ELF-1 (cell line): ENCODE results near the gene KDM5B.
"Not testable (repeated sequence)": the region's sequence is repeated elsewhere in the genome, so short reads cannot be mapped to it uniquely, and the experiment has no call there.

Experiments used
- DNase-seq: peaks from one replicate; pipeline ENCODE4 v3.0.0-alpha.2; 2016; ENCODE audit warnings: low read depth, low spot score

KDM5B gene

DNA sequence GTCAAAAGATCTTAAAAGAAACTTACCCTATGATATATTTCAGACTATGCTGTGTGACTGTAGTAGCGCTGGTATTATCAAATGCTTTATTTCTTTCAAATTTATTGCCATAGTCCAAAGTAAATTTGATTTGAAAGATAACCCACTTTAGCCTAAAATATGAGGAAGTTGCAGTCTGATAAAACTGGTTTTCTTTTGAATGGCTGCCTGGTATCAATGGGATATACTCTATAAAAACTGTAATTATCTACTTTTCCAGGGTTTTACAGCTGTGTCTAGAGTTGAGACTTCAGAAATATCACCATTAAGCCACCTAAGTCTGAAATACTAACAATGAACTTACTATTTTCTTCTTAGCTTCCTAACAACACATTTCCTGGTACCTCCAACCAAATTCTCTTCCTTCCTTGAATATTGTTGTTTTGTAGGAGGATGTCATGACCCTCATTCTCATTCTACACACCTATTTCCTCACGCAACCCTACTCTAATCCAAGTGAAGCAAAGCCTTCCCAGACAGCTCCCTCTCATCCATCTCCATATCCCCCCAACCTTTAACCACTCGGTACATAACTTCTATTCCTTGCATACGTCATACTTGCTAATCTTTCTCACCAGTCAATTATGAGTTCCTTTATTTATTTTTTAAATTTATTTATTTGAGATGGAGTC, 17.0 kb downstream of the KDM5B start:
- DNase-seq = no peak

- no peak for DNase-seq
Measured at GRCh38 chr1:202788800-202789199, 19.4 kb downstream of the KDM5B start.

DNA sequence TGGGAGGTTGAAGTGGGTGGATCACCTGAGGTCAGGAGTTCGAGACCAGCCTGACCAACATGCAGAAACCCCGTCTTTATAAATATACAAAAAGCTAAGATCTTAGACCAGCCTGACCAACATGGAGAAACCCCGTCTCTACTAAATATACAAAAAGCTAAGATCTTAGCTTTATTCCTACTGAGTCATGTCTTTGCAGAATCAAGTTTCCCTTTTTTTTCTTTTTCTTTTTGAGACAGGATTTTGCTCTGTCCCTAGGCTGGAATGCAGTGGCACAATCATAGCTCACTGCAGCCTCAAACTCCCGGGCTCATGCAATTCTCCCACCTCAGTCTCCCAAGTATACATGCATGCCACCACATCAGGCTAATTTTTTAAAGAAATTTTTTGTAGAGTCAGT, 21.4 kb downstream of the KDM5B start:
- DNase-seq = no peak

GRCh38 chr1:202781180-202781579, 27.0 kb downstream of the KDM5B start:
- DNase-seq = no peak

DNA sequence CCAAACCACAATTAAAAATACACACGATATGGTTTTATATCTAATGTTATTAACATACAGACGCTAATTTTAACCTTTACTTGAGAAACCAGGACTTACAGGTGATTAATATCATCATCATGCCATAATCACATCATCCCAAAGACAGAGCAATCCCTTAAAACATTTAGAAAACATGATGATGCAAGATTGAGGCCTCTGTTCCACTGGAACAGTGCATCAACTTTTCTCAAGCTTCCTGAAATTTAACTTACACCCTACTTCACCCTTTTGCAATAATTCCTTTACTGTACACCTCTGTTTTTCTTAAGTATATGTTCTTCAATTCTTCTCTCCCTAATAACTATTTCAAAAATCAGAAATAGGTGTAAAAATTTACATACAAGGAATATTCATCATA, 38.1 kb downstream of the KDM5B start:
- DNase-seq = no peak

DNA sequence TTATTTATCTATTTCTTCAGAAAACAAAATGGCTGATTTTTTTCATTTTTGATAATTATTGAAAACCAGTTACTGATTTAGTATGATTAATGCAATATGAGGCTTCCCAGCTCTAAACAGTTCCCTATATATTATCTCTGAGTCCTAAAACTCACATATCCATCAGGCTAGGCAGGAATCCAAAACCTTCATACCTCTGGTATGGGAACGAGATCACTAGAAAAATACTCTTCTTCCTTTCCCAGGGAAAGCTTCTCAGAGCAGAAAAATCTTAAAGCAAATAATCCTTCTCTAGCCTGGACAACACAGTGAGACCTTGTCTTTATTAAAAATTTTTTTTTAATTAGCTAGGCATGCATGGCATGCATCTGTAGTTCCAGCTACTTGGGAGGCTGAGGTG, 42.5 kb downstream of the KDM5B start:
- no peak for DNase-seq

- DNase-seq = no peak
Measured at GRCh38 chr1:202762019-202762418, 46.2 kb downstream of the KDM5B start.

GRCh38 chr1:202760589-202760988, 47.6 kb downstream of the KDM5B start:
- no peak for DNase-seq

DNA sequence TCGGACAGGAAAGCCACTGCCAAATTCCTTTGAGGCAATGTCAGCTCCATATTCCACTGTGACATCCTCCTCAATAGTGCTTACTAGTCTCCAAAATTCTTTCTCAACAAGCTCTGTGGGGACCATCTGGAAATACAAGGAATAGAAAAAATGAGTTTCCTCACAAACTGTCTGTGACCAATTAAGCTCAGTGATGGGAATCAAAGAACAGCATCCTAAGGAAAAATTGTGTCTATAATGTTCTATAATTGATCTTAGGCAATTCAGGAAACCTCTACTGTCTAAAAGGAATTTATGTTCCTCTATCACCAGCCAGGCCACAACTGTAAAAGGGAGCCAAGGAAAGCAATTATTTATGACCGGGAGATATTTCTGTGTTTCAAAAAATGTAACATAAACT, 51.8 kb downstream of the KDM5B start:
- no peak for DNase-seq

GRCh38 chr1:202754293-202754692, 53.9 kb downstream of the KDM5B start:
- DNase-seq = no peak

DNA sequence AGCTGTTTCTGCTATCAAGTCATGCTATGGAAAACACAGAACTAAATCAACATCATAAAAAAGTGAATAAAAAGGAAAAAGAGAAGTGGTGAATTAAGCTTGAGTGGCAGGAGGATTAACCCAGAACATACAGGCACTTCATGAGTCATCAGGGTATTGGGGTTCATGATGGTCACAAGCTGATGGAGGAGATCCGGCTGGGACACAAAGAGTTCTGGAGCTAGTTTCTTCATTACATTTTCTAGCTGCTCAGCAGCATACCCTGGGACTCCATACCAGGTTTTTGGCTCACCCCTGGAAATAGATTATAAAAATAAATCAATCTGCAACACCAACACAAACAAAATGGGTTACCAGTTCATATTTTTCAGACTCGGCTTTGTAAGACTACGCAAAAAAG, 55.4 kb downstream of the KDM5B start:
- no peak for DNase-seq

- no peak for DNase-seq
Measured at GRCh38 chr1:202750761-202751160, 57.5 kb downstream of the KDM5B start.

GRCh38 chr1:202750024-202750423, 58.2 kb downstream of the KDM5B start:
- DNase-seq = no peak

GRCh38 chr1:202745323-202745888, 62.8 kb downstream of the KDM5B start:
- DNase-seq = no peak

- DNase-seq = not testable (repeated sequence)
Measured at GRCh38 chr1:202744770-202745169, 63.5 kb downstream of the KDM5B start.

DNA sequence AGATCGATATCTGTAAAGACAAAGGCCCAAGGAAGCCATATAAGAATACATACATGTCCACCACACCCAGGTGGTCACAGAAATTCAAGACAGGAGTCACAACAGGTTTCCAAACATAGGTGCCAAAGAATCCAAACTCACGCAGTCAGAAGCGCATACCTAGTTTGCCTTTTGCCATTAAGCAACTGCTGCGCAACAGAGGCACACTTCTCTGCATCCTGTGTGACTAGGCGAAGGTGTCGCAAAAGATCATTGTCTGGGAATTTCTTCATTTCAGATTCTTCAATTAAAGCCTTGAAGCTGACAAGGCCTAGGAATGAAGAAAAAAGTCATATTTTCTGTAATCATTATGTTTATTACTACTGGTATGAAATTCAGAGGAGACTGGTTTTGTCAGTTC, 65.7 kb downstream of the KDM5B start:
- DNase-seq = no peak

DNA sequence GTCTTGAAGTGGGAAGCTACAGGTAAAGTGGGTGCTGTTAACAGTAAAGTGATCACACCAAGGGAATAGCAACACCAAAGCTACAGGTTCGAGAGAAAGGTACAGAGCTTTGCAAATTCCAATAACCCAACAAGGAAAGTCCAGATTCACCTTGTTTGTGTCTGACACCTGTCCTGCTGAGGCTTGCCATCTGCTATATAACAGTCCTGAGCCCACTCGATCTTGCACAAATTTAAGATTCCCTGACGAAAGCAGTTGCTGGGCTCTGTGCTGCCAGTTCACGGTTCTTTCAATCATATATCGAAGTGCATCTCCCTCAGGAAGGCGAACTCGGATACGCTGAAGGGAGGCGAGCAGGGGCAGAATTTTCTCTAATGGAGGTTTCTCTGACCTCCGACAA, 75.0 kb downstream of the KDM5B start:
- no peak for DNase-seq

DNA sequence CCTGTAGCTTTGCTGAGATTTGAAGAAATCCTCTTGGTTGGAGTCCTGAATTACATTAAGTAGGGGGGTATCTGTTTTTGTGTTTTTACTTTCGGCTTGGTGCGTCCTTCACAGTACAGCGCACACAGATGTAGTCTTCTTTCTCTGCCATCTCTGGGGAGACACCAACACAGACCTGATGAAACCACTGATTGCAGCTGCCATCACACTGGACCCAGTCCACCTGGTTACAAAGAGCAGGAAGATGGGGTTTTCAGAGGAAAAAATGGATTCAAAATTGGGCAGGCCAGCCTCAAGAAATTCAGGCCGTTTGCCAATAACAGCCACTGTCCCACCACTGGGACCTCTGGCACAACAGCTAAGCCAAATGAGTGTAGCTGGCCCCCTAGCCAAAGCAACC, 79.3 kb downstream of the KDM5B start:
- no peak for DNase-seq

DNA sequence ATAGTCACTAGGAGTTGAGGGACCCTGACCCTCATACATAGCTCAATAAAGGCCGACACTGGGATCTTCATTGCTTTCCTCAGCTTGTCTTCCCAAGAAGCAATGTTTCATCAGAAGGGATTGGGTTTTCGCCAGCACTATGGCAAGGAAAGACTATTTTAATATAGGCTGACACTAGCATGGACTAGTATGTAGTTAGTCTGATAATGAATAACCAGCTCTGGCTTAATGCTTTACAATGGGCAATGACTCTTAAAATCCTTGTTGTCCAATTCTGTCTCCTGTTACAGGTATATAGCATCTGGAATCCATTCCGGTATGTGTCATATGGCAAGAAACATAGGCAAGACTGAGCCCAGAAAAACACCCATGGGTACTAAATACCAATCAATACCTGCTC, 82.7 kb downstream of the KDM5B start:
- DNase-seq = no peak

GRCh38 chr1:202723708-202724107, 84.5 kb downstream of the KDM5B start:
- no peak for DNase-seq

GRCh38 chr1:202723046-202723445, 85.2 kb downstream of the KDM5B start:
- not testable (repeated sequence) for DNase-seq

DNA sequence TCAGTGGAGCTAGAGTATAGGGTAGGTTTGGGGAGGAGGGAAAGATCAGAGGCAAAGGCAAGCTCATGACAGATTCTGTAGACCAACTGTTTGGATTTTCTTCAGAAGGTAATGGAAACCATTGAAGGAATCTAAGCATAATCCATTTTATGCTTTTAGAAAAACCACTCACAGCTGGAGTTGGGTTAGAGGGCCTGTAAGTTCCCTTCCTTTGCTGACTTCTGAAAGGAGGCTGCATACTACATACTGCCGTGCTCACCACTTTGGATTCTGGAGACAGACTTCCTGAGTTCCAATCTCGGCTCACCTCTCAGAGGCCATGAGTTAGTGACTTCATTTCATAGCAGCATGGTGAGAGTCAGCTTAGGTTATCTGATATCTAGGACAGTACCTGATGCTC, 91.6 kb downstream of the KDM5B start:
- no peak for DNase-seq

DNA sequence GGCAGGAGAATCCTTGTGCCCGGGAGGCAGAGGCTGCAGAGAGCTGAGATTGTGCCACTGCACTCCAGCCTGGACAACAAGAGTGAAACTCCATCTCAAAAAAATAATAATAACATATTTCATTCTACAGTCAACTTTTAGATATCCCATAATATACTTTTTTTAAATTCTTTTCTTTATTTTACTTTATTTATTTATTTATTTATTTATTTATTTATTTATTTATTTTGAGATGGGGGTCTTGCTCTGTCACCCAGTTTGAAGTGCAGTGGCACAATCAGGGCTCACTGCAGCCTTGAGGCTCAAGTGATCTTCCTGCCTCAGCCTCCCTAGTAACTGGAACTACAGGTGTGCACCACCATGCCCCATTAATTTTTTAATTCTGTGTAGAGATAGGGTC, 94.0 kb downstream of the KDM5B start:
- DNase-seq = not testable (repeated sequence)

DNA sequence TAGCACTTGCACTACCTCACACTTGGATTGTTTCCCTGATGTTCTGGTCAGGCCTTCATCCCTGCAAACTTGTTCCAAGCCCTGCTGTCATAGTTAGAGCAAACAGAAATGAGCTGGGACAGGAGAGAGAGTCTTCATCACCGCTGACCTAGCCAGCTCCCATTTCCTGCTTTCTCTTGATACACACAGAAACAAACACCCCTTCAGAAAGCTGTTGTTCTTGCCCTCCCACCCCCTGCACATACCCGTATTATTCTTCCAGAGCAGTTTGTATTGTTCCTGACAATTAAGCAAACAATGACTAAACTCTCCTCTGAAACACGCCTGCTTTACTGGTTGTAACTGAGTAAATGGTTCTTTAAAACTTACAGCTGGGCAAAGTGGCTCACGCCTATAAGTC, 95.1 kb downstream of the KDM5B start:
- DNase-seq = no peak
